SU-DHL-6 (cell line): ENCODE data around the gene ZNF512B.

Experiments used
- EZH2phosphoT487 ChIP-seq: fragments of 200-600 bp; sonication (generic), shearing (Covaris generic); conservative IDR thresholded peaks from 2 replicates; pipeline ENCODE4 v1.6.1; 2018; ENCODE audit warnings: mild to moderate bottlenecking, antibody characterized with exemption, low read length, moderate library complexity, mixed read lengths
- TF ChIP-seq, protein P1 (sequence below): fragments of 200-600 bp; sonication (generic); IDR thresholded peaks from one replicate; pipeline ENCODE4 v1.5.1; 2017; ENCODE audit warnings: antibody characterized with exemption, mild to moderate bottlenecking, low read length, moderate library complexity; ENCODE audit not compliant: insufficient read depth, poor library complexity, severe bottlenecking

DNA sequence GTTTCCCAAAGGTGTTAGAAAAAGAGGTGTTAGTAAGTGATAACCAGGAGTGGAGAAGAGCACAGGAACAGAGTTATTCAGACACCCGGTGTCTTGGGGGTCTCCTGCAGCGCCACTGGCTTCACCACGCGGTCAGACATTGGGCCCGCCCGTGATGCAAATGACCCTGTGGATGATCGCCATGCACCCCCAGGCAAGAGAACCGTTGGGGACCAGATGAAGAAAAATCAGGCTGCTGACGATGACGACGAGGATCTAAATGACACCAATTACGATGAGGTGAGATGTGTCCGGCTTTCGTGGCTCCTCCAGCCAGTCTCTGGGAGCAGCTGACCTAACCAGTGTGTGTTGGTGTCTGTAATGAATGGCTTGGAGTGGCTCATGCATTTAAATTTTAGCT lies 13.2 kb upstream of the ZNF512B start:
- TF ChIP-seq, protein P1, sequence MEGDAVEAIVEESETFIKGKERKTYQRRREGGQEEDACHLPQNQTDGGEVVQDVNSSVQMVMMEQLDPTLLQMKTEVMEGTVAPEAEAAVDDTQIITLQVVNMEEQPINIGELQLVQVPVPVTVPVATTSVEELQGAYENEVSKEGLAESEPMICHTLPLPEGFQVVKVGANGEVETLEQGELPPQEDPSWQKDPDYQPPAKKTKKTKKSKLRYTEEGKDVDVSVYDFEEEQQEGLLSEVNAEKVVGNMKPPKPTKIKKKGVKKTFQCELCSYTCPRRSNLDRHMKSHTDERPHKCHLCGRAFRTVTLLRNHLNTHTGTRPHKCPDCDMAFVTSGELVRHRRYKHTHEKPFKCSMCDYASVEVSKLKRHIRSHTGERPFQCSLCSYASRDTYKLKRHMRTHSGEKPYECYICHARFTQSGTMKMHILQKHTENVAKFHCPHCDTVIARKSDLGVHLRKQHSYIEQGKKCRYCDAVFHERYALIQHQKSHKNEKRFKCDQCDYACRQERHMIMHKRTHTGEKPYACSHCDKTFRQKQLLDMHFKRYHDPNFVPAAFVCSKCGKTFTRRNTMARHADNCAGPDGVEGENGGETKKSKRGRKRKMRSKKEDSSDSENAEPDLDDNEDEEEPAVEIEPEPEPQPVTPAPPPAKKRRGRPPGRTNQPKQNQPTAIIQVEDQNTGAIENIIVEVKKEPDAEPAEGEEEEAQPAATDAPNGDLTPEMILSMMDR = no peak
- TF ChIP-seq EZH2phosphoT487 = no peak
